Nephron progenitor cell (in vitro differentiated cells): ENCODE data around the gene NME4.

ENCODE experiments used
- DNase-seq: peaks from one replicate; pipeline ENCODE4 v3.0.0; 2021
- H3K27ac Mint-ChIP-seq: 2 replicates; pipeline ENCODE4 v1.8.0; 2021; ENCODE audit warnings: mild to moderate bottlenecking, moderate library complexity, mixed read lengths
- H3K27me3 Mint-ChIP-seq: 2 replicates; pipeline ENCODE4 v1.8.0; 2021; ENCODE audit warnings: mild to moderate bottlenecking, low read depth, mixed read lengths; ENCODE audit not compliant: poor library complexity
- H3K36me3 Mint-ChIP-seq: 2 replicates; pipeline ENCODE4 v1.8.0; 2021; ENCODE audit warnings: low read depth, mixed read lengths
- H3K4me1 Mint-ChIP-seq: 2 replicates; pipeline ENCODE4 v1.8.0; 2021; ENCODE audit warnings: mixed read lengths
- H3K4me3 Mint-ChIP-seq: 2 replicates; pipeline ENCODE4 v1.8.0; 2021; ENCODE audit warnings: mild to moderate bottlenecking, moderate library complexity, mixed read lengths
- H3K9me3 Mint-ChIP-seq: 2 replicates; pipeline ENCODE4 v1.8.0; 2021; ENCODE audit warnings: mild to moderate bottlenecking, moderate library complexity, mixed read lengths
- TF ChIP-seq, protein P1 (sequence below): fragments of 200-600 bp; sonication (generic); IDR thresholded peaks from 2 replicates; pipeline ENCODE4 v1.5.0; 2021; ENCODE audit warnings: antibody characterized with exemption

The NME4 gene

DNA sequence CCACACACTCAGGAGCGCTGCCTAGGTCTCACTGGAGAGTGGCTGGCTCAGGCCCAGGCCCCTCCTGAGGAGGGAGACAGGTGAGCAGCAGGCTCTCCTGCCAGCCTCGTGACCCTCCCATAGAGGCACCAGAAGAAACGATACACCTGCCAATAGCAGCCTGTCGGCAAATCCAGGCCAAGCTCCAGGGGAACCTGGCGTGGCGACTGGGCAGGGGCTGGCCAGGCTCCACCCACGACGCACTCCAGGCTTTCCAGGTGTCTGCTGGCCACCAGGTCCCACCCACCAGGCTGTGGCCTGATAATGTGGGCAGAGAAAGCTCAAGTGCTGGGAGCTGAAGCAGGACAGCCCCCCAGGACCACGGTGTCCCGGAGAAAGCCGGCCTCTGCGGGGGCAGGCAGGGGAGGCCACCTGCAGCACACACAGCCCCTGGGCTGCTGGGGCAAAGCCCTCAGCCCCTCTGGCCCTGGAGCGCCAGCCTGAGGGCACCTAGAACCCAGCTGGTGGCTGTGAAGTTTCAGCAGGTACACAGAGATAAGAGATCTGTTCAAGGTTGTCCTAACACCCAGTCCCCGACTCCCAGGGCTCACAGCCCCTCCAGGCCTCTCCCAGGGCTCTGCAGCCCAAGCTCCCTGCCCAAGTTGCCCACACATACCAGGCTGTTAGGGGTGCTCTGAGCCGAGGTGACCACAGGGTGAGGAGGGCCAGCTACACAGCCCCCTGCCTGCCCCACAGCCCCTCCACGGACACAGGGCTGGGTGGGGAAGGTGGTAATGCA is 17.6 kb upstream of the NME4 start:
- H3K36me3 Mint-ChIP-seq: no peaks in the 10 kb centered on the region
- no peaks in the 10 kb centered on the region for H3K9me3 Mint-ChIP-seq
- DNase-seq: no peak
- H3K4me1 Mint-ChIP-seq: peaks cover 33% of the 10 kb centered on the region
- TF ChIP-seq, protein P1, sequence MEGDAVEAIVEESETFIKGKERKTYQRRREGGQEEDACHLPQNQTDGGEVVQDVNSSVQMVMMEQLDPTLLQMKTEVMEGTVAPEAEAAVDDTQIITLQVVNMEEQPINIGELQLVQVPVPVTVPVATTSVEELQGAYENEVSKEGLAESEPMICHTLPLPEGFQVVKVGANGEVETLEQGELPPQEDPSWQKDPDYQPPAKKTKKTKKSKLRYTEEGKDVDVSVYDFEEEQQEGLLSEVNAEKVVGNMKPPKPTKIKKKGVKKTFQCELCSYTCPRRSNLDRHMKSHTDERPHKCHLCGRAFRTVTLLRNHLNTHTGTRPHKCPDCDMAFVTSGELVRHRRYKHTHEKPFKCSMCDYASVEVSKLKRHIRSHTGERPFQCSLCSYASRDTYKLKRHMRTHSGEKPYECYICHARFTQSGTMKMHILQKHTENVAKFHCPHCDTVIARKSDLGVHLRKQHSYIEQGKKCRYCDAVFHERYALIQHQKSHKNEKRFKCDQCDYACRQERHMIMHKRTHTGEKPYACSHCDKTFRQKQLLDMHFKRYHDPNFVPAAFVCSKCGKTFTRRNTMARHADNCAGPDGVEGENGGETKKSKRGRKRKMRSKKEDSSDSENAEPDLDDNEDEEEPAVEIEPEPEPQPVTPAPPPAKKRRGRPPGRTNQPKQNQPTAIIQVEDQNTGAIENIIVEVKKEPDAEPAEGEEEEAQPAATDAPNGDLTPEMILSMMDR: no peak
- peaks cover 16% of the 10 kb centered on the region for H3K27me3 Mint-ChIP-seq
- no peak overlapping the region for H3K4me3 Mint-ChIP-seq
- no peak overlapping the region for H3K27ac Mint-ChIP-seq

DNA sequence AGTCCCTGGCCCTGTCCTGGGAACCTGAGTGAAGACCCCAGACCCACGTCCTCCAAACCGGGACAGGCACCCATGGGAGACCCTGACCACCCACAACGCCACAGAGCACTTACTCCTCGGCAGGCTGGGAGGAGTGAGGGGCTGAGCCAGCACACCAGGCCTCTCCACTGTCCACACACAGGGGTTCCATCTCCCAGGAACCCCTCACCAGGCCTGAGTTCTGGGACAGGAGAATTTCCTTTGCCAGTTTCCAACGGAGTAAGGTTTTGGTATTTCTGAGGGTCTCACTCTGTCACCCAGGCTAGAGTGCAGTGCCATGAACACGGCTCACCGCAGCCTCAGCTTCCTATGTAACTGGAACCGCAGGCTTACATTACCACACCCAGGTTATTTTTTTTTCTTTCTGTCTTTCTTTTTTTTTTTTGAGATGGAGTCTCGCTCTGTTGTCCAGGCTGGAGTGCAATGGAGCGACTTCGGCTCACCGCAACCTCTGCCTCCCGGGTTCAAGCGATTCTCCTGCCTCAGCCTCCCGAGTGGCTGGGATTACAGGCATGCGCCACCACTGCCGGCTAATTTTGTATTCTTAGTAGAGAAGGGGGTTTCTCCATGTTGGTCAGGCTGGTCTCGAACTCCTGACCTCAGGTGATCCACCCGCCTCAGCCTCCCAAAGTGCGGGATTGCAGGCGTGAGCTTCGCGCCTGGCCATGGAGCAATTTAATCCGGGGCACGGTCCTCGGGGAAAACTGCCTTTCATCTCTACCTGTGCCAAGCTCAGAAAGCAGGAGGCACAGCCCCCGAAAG is 16.8 kb upstream of the NME4 start:
- TF ChIP-seq, protein P1: no peak
- DNase-seq: no peak
- no peak overlapping the region for H3K27ac Mint-ChIP-seq
- peaks cover 16% of the 10 kb centered on the region for H3K27me3 Mint-ChIP-seq
- peaks cover 38% of the 10 kb centered on the region for H3K4me1 Mint-ChIP-seq
- no peaks in the 10 kb centered on the region for H3K36me3 Mint-ChIP-seq
- peak overlapping the region; percentile 76 for H3K4me3 Mint-ChIP-seq
- no peaks in the 10 kb centered on the region for H3K9me3 Mint-ChIP-seq

DNA sequence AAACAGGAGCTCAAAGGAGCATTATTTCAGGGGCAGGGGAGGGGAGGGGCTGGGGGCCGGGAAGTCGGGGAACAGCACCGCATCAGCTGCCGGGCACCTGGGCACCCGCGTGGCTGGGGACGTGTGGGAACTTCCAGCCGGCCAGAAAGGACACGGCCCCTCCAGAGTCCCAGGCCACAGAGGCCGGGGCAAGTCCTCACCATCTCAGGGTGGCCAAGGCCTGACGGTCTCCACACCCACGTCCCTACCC is 16.3 kb upstream of the NME4 start:
- peaks cover 40% of the 10 kb centered on the region for H3K4me1 Mint-ChIP-seq
- H3K27me3 Mint-ChIP-seq: peaks cover 16% of the 10 kb centered on the region
- TF ChIP-seq, protein P1: no peak
- peak overlapping the region; percentile 81 for H3K4me3 Mint-ChIP-seq
- DNase-seq: no peak
- no peaks in the 10 kb centered on the region for H3K36me3 Mint-ChIP-seq
- H3K27ac Mint-ChIP-seq: no peak overlapping the region
- no peaks in the 10 kb centered on the region for H3K9me3 Mint-ChIP-seq

DNA sequence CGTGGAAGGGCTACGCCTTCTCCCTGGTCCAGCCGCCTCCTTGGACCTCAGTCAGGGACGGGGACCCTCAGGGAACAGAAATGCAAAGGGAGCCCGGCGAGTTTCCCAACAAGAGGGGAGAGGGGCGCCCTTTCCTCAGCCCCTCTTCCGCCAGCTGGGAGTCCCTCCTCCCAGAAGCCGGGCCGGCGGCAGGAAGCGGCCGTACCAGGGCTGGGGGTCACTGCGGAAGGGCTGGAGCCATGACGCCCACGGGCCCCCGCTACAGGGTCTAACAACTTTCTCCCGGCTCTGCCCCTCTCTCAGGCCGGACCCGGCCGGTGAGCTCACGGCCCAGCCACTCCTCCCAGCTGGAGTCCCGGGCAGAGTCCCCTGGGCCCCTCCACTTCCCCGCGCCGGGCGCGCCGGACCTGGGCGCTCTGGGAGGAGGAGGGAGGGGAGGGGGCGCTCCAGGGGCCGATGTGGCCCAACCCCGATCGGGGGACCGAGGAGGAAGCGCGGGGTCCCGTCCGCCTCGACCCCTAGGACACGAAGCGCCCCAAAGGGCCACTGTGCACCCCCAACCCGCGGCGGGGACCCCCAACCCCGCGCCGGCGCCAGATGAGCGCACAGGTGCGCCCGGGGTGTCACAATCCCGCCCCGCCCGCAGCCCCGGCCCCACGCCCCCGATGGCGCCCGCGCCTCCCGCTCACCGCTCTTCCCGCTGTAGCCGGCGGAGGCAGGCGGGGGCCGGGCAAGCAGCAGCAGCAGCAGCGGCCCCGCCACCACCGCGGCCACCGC is 15.8 kb upstream of the NME4 start:
- Mint-ChIP-seq H3K27ac (no peak overlapping the region), H3K27me3 (peaks cover 16% of the 10 kb centered on the region), H3K9me3 (no peaks in the 10 kb centered on the region), H3K4me3 (peak overlapping the region; percentile 81), H3K36me3 (no peaks in the 10 kb centered on the region), H3K4me1 (peaks cover 45% of the 10 kb centered on the region)
- peak; percentile 50 for DNase-seq
- TF ChIP-seq, protein P1: no peak

DNA sequence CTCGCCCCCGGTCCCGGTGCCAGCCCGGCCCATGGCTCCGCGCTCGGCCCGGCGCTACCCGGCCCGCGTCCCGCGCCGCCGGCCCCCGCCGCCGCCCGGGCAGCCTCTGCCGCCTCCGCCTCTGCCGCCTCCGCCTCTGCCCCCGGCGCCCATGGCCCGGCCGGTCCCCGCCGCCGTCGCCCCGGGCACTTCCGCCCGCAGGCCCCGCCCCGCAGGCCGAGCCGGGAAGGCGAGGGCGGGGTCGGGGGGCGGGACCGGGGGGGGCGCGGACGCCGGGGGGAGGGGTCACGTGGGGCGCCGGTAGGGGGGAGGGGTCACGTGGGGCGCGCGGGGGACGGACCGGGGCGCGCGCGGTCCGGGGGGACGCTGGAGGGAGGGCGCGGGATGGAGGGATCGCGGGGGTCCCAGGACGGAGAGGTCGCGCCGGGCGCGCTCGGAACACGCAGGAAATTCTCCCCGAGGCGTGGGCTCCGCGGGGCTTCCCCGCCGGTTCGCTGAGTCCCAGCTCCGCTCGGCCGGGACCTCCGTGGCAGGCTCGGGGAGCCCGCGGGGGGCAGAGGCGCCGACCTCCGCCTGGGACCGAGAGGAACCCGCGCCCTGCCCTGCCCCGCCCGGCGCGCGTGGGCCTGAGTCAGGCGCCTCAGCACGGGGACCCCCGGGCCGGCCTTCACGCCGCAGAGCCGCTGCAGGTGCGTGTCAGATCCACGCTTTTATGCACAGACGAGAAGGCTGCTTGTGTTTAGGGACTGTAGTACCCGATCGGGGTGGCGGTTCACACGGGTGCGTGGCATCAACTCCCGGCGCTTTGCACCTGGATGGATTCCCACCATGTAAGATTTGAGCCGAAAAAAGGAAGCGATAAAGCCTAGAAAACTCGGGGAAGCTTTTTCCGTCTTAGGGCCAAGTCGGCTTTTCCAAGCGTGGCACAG is 14.9 kb upstream of the NME4 start, which contains the start of gene PGAP6:
Gene PGAP6, minus strand, starts transcription at position 190 of the 929 bp plus-strand sequence. Its CDS starts 157 bp downstream, at position 33.
- Mint-ChIP-seq H3K4me1 (peaks cover 54% of the 10 kb centered on the region), H3K9me3 (no peaks in the 10 kb centered on the region), H3K27ac (no peak within 1 kb of the TSS), H3K27me3 (peaks cover 16% of the 10 kb centered on the region), H3K36me3 (no peaks in the 10 kb centered on the region), H3K4me3 (peak within 1 kb of the TSS; percentile 85)
- TF ChIP-seq, protein P1: no peak
- peak; percentile 70 for DNase-seq
